H7 (cell line): ENCODE results near the gene ANKRD2. TPM values are rescaled to one million over a fixed set of nuclear protein-coding genes. Genes with fewer than 3 reads are reported as not detected.
"Not testable (repeated sequence)": the region's sequence is repeated elsewhere in the genome, so short reads cannot be mapped to it uniquely, and the experiment has no call there.

Experiments used
- DNase-seq: peaks from one replicate; pipeline ENCODE4 v3.0.0; 2012
- H3K27me3 ChIP-seq: 2 replicates; pipeline ENCODE4 v1.6.0; 2011; ENCODE audit warnings: mild to moderate bottlenecking, low read length; ENCODE audit not compliant: control insufficient read depth, insufficient read depth
- H3K36me3 ChIP-seq: replicated peaks from 2 replicates; pipeline ENCODE4 v1.5.1; 2011; ENCODE audit warnings: low read length; ENCODE audit not compliant: control insufficient read depth, insufficient read depth
- H3K4me3 ChIP-seq: 2 replicates; pipeline ENCODE4 v1.5.1; 2011; ENCODE audit warnings: low read depth, mild to moderate bottlenecking, control low read depth, low read length, moderate library complexity; ENCODE audit not compliant: insufficient read depth
- total RNA-seq: library from RNA; depleted of rRNA; stranded (reverse); fragments of >200 nt; shearing (Covaris generic); gene quantifications from 2 replicates; pipeline ENCODE4 v1.2.3, GENCODE V29; 2014

The ANKRD2 gene
- total RNA-seq, 1 experiment from 2014 or later = not detected

GRCh38 chr10:97554336-97554735 lies 18.2 kb upstream of the ANKRD2 start:
- not testable (repeated sequence) for DNase-seq

DNA sequence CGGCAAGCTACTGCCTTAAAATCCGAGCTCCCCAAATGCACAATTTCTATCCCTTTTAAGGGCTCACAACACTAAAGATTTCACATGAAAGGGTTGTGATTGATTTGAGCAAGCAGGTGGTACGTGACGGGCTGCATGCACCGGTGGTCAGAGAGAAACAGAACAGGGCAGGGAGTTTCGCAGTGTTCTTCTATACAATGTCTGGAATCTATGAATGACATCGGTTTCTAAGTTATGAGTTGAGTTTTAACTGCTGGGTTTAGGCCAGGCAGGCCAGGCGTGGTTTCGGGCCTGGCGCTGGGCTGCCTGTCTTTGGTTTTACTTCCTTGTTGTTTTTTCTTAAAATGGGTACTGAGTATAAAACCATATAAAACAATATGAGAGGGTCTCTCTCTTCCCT lies 17.0 kb upstream of the ANKRD2 start:
- DNase-seq, H3K36me3 ChIP-seq, H3K4me3 ChIP-seq, H3K27me3 ChIP-seq: not testable (repeated sequence)

More at GRCh38 chr10:97554336-97554735, 18.2 kb upstream of the ANKRD2 start:
- not testable (repeated sequence) for H3K4me3 ChIP-seq, H3K27me3 ChIP-seq, H3K36me3 ChIP-seq

- not testable (repeated sequence) for H3K4me3 ChIP-seq, DNase-seq, H3K27me3 ChIP-seq, H3K36me3 ChIP-seq
These were observed 11.7 kb upstream of the ANKRD2 start for GRCh38 chr10:97560731-97561381.

DNA sequence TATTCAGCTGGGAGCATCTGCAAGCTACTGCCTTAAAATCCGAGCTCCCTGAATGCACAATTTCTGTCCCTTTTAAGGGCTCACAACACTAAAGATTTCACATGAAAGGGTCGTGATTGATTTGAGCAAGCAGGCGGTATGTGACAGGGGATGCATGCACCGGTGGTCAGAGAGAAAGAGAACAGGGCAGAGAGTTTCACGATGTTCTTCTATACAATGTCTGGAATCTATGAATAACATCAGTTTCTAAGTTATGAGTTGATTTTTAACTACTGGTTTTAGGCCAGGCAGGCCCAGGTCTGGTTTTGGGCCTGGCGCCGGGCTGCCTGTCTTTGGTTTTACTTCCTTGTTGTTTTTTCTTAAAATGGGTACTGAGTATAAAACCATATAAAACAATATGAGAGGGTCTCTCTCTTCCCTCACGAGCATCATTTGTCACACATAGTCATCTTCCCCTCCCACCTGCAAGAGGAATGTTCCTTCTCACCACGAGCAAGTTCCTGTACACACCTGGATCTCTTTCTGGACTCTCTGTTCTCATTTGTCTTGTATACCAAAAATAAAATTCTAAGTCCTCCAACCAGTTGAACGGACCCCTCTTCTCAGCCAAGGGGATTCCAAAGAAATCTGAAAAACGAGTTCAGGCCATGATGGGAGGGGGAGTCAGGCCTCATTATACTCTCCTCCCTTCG lies 11.0 kb upstream of the ANKRD2 start:
- H3K4me3 ChIP-seq, H3K27me3 ChIP-seq, H3K36me3 ChIP-seq, DNase-seq: not testable (repeated sequence)

DNA sequence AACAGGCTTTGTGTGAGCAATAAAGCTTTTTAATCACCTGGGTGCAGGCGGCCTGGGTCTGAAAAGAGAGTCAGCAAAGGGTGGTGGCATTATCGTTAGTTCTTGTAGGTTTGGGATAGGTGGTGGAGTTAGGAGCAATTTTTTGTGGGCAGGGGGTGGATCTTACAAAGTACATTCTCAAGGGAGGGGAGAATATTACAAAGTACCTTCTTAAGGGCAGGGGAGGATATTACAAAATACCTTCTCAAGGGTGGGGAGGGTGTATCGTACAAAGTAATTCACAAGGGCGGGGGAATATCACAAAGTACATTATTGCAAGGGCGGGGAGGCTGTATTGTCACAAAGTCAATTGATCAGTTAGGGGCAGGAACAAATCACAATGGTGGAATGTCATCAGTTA lies 10.2 kb upstream of the ANKRD2 start:
- not testable (repeated sequence) for DNase-seq, H3K36me3 ChIP-seq, H3K27me3 ChIP-seq, H3K4me3 ChIP-seq

DNA sequence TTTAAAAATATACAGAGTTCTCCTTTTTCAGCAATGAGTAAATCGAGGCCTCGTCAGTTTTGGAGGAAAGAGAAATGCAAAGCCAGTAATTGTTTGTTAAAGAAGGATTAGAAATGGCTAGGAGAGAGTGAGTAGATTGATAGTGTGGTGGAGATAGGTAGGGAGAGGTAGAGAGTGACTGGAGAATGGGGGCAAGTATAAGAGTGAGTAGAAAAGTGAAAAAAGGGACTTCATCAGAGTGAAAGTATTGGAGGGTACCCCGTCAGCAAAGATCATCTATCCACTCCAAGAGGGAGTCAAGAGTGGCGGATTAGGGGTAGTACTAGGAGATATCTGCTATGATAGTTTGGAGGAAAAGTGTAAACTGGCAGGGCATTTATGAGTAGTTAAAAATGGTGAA lies 9.2 kb upstream of the ANKRD2 start:
- no peak overlapping the region for H3K4me3 ChIP-seq
- H3K27me3 ChIP-seq = no peaks in the 10 kb centered on the region
- no peak for DNase-seq
- H3K36me3 ChIP-seq = 0 out of 2 replicates have a peak, but pooled peaks cover 2% of the 10 kb centered on the region

GRCh38 chr10:97564776-97565175 lies 7.8 kb upstream of the ANKRD2 start:
- Histone ChIP-seq H3K36me3 (peaks cover 2% of the 10 kb centered on the region; the same call in 1 of the 2 replicates), H3K27me3 (no peaks in the 10 kb centered on the region), H3K4me3 (no peak overlapping the region)
- DNase-seq = no peak

DNA sequence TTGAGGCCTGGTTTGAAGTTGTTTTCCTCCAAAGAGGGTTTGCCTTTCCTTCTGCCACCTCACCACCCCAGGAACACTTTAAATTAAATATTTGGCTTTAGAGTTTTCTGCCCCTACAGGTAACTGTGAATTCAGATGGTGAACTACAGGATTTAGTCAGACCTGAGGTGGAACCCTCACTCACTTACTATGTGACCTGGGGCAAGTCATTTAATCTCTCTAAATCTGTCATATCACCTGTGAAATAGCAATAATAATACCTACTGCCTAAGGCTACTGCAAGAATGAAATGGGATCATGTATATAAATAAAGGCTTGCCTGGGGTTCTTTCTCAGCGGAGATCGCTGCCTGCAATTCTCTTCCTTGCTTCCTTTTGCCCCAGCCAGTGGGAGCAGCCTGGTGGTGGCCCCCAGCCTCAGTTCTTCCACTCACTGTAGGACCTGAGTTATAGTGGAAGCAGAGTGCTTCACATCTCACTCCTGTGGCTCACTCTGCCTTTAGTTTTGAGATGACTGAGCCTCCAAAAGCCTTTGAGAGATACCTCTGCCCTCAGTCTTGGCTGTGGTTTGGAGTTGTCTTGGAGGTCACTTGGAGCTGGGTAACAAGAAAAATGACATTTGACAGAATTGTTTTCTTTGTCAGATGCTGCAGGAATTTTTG lies 6.1 kb upstream of the ANKRD2 start:
- Histone ChIP-seq H3K4me3 (no peak overlapping the region), H3K36me3 (peaks cover 2% of the 10 kb centered on the region), H3K27me3 (no peaks in the 10 kb centered on the region)
- DNase-seq = peak; percentile 8

DNA sequence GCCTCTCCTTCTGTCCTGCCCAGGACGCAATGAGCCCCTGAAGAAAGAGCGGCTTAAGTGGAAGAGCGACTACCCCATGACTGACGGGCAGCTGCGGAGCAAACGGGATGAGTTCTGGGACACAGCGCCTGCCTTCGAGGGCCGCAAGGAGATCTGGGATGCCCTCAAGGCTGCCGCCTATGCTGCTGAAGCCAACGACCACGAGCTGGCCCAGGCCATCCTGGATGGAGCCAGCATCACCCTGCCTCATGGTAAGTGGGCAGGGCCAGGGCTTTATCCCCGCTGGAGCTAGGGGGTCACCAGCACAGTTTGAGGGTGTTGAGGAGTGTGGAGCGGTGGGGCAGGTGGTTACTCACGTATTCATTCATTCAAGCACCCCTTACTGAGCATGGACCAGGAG lies 4.7 kb upstream of the ANKRD2 start:
- Histone ChIP-seq H3K27me3 (no peaks in the 10 kb centered on the region), H3K4me3 (no peak overlapping the region), H3K36me3 (peaks cover 2% of the 10 kb centered on the region)
- DNase-seq = peak; percentile 38

DNA sequence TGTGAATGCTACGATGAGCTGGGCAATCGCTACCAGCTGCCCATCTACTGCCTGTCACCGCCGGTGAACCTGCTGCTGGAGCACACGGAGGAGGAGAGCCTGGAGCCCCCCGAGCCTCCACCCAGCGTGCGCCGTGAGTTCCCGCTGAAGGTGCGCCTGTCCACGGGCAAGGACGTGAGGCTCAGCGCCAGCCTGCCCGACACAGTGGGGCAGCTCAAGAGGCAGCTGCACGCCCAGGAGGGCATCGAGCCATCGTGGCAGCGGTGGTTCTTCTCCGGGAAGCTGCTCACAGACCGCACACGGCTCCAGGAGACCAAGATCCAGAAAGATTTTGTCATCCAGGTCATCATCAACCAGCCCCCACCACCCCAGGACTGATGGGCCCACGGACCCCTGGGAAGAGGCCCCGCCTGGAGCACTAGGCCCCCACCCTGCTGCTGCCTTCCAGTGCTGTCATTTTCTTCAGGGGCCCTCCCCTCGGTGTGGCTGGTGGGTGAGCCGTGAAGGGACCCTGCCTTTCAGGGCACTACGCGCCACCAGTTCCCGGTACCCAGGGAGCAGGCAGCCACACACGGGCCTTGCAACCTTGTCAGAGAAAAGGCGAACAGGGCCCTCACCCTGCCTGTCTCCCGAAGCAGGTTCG lies 2.3 kb upstream of the ANKRD2 start:
- Histone ChIP-seq H3K4me3 (no peak overlapping the region), H3K36me3 (peaks cover 2% of the 10 kb centered on the region), H3K27me3 (no peaks in the 10 kb centered on the region)
- peak; percentile 22 for DNase-seq

DNA sequence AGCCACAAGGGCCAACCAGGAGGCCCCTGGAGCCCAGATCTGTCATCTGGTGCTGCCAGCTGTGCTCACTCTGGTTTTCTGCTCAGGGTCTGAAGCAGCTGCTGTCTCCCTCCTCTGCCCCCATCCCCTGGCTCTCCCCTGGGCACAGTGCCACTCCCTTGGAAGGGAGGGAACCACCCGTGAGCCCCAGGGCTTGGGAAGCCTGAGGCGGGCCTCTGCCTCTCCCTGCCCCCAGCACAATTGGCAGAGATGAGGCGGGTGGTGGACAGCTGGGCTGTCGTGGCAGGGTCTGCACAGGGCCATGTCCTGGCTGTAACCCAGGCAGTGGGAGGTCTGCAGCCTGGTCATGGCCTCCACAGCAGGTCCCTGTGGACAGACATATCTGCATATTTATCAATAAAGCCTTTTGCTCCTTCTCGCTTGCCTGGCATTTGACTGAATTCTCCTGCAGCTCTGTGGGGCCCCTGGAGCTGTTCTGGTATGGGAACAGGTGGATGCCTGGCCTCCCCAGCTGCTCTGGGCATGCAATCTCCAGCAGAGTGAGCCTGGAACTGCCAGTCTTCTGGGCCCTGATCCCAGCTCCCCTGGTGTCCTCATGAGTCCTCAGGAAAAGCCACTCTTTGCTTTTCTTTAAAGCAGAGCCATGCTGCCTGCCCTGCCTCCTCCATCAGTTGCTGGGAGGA lies 1.6 kb upstream of the ANKRD2 start:
- no peak overlapping the region for H3K4me3 ChIP-seq
- no peaks in the 10 kb centered on the region for H3K27me3 ChIP-seq
- H3K36me3 ChIP-seq = peaks cover 2% of the 10 kb centered on the region
- DNase-seq = peak; percentile 25

DNA sequence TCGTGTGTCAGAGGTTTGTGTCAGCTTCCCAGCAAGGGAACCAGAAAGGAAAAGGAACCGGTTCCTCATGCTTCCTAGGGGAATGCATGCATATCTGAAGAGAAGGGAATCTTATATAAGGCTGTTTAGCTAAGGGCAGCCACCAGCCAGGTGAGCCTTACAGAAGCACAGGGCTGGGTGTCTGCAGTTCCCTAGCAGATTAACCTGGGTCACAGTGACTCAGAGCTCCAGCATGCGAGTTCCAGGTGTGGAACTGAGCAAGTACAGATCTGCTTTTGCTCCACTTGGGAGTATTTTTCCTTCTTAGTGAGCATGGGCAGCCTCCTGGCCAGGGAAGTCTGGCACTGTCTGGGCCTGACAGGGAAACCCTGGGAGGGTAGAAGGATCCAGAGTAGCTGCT lies 957 bp upstream of the ANKRD2 start:
- Histone ChIP-seq H3K4me3 (no peak overlapping the region), H3K27me3 (no peaks in the 10 kb centered on the region), H3K36me3 (peaks cover 2% of the 10 kb centered on the region)
- peak; percentile 19 for DNase-seq

DNA sequence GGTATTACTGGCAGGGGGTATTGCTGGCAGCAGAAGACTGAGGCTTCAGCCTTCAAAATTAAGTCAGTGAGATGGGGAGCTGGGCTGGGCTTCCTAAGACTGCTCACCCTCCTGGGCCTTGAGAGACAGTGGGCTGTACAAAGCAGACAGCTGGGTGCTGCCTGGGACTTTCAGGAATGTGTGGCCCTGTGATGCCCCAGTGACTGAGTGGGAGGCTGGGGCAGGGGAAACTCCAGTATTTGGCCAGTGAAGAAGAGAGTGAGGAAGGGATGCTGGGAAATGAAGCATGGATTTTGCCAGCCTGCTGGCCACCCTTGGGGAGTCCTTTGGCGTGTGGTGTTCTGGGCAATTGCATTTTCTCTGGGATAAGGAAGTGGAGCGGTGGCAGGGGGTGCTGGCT lies 442 bp downstream of the ANKRD2 start:
- no peaks in the 10 kb centered on the region for H3K27me3 ChIP-seq
- DNase-seq = no peak

GRCh38 chr10:97573672-97574071 lies 1.1 kb downstream of the ANKRD2 start:
- DNase-seq = no peak

More for the DNA sequence above, 442 bp downstream of the ANKRD2 start:
- H3K4me3 ChIP-seq = no peak overlapping the region
- H3K36me3 ChIP-seq = peaks cover 2% of the 10 kb centered on the region

More at GRCh38 chr10:97573672-97574071, 1.1 kb downstream of the ANKRD2 start:
- H3K4me3 ChIP-seq = no peak overlapping the region
- H3K36me3 ChIP-seq = no peaks in the 10 kb centered on the region; the same call in none of the 2 replicates
- no peaks in the 10 kb centered on the region for H3K27me3 ChIP-seq
